Measurements from ENCODE around the gene EREG.

DNA sequence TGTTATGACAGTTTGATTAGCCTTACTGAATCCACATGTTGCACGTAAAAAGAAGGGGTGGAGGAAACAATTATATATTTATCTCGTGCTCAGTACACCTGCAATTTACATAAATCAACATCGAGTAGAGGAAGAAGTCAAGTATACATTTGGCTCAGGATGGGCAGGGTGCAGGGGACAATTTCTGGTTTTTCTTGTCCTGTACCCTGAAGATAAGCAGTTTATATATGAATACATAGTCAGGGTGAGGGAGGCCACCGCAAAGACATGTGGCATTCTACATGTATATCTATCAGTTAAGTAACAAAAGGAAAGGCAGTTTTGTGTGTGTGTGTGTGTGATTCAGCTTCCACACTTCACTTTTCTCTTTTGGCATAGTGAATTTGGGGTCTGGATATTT lies 11.1 kb upstream of the EREG start:
- TF ChIP-seq, protein P1, sequence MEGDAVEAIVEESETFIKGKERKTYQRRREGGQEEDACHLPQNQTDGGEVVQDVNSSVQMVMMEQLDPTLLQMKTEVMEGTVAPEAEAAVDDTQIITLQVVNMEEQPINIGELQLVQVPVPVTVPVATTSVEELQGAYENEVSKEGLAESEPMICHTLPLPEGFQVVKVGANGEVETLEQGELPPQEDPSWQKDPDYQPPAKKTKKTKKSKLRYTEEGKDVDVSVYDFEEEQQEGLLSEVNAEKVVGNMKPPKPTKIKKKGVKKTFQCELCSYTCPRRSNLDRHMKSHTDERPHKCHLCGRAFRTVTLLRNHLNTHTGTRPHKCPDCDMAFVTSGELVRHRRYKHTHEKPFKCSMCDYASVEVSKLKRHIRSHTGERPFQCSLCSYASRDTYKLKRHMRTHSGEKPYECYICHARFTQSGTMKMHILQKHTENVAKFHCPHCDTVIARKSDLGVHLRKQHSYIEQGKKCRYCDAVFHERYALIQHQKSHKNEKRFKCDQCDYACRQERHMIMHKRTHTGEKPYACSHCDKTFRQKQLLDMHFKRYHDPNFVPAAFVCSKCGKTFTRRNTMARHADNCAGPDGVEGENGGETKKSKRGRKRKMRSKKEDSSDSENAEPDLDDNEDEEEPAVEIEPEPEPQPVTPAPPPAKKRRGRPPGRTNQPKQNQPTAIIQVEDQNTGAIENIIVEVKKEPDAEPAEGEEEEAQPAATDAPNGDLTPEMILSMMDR (IDR thresholded peaks at IDR 0.05; ENCODE audit: insufficient read depth, low read depth, low read length) = no peak
- no peak for TF ChIP-seq EZH2 (IDR thresholded peaks at IDR 0.05; ENCODE audit: insufficient read depth, low read length)

All from astrocyte (in vitro differentiated cells and primary cell).